HG03025 (cell line): ENCODE data around the gene ITGA1.

Source experiments
- ATAC-seq: cut with Tn5 transposase; IDR thresholded peaks from one replicate; pipeline ENCODE4 v1.9.1; 2021; ENCODE audit warnings: mild to moderate bottlenecking, moderate library complexity; ENCODE audit not compliant: unreplicated experiment, low FRiP score

ITGA1 gene

GRCh38 chr5:52893863-52894262 is 106.1 kb downstream of the ITGA1 start:
- ATAC-seq = no peak

GRCh38 chr5:52894451-52894850 is 106.7 kb downstream of the ITGA1 start:
- no peak for ATAC-seq

GRCh38 chr5:52895075-52895474 is 107.4 kb downstream of the ITGA1 start:
- no peak for ATAC-seq

GRCh38 chr5:52895572-52896413 is 108.1 kb downstream of the ITGA1 start:
- no peak for ATAC-seq

- no peak for ATAC-seq
Observed at GRCh38 chr5:52896534-52897237, 109.0 kb downstream of the ITGA1 start.

- ATAC-seq = no peak
Observed at GRCh38 chr5:52897238-52897614, 109.5 kb downstream of the ITGA1 start.

- no peak for ATAC-seq
Observed at GRCh38 chr5:52898961-52899680, 111.4 kb downstream of the ITGA1 start.

GRCh38 chr5:52903142-52903541 is 115.4 kb downstream of the ITGA1 start:
- no peak for ATAC-seq

GRCh38 chr5:52906343-52906742 is 118.6 kb downstream of the ITGA1 start:
- no peak for ATAC-seq

- no peak for ATAC-seq
Observed at GRCh38 chr5:52906845-52907244, 119.1 kb downstream of the ITGA1 start.

GRCh38 chr5:52909192-52909591 is 121.5 kb downstream of the ITGA1 start:
- no peak for ATAC-seq

GRCh38 chr5:52910071-52910470 is 122.4 kb downstream of the ITGA1 start:
- no peak for ATAC-seq

- peak; percentile 98 for ATAC-seq
Observed at GRCh38 chr5:52915176-52915875, 127.6 kb downstream of the ITGA1 start.

- ATAC-seq = no peak
Observed at GRCh38 chr5:52920929-52921328, 133.2 kb downstream of the ITGA1 start.

GRCh38 chr5:52922384-52922783 is 134.7 kb downstream of the ITGA1 start:
- ATAC-seq = no peak

GRCh38 chr5:52924456-52924855 is 136.7 kb downstream of the ITGA1 start:
- no peak for ATAC-seq

- ATAC-seq = no peak
Observed at GRCh38 chr5:52925001-52925400, 137.3 kb downstream of the ITGA1 start.

GRCh38 chr5:52928689-52929088 is 141.0 kb downstream of the ITGA1 start:
- no peak for ATAC-seq

GRCh38 chr5:52938226-52938625 is 150.5 kb downstream of the ITGA1 start:
- no peak for ATAC-seq

- no peak for ATAC-seq
Observed at GRCh38 chr5:52943285-52943684, 155.6 kb downstream of the ITGA1 start.

- ATAC-seq = no peak
Observed at GRCh38 chr5:52943808-52944207, 156.1 kb downstream of the ITGA1 start.
